Measurements from ENCODE around the gene HOXA13. TPM values are rescaled to one million over a fixed set of nuclear protein-coding genes. Genes with fewer than 3 reads are reported as not detected.
A peak's percentile ranks its signal among the peaks of the same experiment; 100 is the strongest.

Gene HOXA13
- polyA plus RNA-seq, 1 donor from 2014 or later: not detected

DNA sequence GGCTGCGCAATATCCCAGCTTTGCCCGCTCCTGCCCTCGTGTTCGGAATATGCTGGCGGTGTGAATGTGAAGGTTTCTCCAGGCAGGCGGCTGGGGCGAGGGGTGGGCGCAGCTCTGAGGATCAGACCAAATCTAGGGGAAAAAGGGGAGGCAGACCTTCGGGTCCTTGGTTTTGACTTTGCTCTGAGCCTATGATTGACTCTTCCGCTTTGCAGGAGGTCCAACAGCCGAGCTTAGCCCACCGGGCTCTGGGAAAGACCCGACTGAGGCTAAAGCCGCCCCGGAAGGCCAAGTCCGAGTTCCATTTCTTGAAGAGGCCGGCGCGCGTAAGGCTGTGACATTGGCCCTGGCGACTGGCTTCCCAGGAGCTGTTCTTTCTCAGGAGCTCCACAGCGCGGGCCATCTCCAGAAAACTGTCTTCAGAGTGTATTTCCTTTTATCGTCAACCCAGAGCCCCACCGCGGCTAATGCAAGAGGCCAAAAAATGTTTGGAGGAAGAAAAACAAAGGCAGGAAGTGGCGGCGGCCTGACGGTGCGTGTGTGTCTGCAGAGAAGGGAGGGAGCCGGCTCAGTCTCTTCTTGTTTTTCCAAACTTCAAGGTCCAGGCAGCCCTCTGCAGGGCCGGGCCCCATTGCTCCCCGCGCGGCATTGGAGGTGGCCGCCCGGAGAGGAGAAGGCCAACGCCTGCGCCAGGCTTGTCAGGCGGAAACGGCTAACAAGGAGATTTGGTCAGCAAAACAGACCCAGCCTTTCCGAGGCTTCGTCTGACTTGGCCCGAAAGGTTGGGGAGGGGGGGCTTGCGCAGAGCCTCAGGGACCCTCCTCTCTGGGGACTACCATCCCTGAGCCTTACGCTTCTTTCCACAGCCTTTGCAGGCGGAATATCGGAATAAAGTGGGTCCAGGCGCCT is 11.3 kb downstream of the HOXA13 start:
- H3K79me2 ChIP-seq (replicated peaks; ENCODE audit: insufficient read depth, low read length): no peaks in the 10 kb centered on the region
- no peaks in the 10 kb centered on the region for H3K9me2 ChIP-seq (ENCODE audit: insufficient read depth, low read length)
- no peak overlapping the region for H2AFZ ChIP-seq (ENCODE audit: low read depth, low read length)
- no peaks in the 10 kb centered on the region for H3K36me3 ChIP-seq (ENCODE audit: insufficient read depth, low read length)
- no peak overlapping the region for H3K27ac ChIP-seq (ENCODE audit: low read length)
- peaks cover 100% of the 10 kb centered on the region for H3K27me3 ChIP-seq (ENCODE audit: insufficient read depth, low read depth, low read length)
- no peaks in the 10 kb centered on the region for H4K20me1 ChIP-seq (ENCODE audit: insufficient read depth)
- H3K9me3 ChIP-seq (ENCODE audit: low read length): peaks cover 6% of the 10 kb centered on the region
- H3K4me2 ChIP-seq (ENCODE audit: low read length): no peak overlapping the region
- no peaks in the 10 kb centered on the region for H3F3A ChIP-seq (ENCODE audit: insufficient read depth, low read length, poor library complexity, severe bottlenecking)
- no peak overlapping the region for H3K9ac ChIP-seq (ENCODE audit: low read length)
- TF ChIP-seq, protein P1, sequence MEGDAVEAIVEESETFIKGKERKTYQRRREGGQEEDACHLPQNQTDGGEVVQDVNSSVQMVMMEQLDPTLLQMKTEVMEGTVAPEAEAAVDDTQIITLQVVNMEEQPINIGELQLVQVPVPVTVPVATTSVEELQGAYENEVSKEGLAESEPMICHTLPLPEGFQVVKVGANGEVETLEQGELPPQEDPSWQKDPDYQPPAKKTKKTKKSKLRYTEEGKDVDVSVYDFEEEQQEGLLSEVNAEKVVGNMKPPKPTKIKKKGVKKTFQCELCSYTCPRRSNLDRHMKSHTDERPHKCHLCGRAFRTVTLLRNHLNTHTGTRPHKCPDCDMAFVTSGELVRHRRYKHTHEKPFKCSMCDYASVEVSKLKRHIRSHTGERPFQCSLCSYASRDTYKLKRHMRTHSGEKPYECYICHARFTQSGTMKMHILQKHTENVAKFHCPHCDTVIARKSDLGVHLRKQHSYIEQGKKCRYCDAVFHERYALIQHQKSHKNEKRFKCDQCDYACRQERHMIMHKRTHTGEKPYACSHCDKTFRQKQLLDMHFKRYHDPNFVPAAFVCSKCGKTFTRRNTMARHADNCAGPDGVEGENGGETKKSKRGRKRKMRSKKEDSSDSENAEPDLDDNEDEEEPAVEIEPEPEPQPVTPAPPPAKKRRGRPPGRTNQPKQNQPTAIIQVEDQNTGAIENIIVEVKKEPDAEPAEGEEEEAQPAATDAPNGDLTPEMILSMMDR (IDR thresholded peaks at IDR 0.05; ENCODE audit: poor library complexity, severe bottlenecking): no peak
- no peak for TF ChIP-seq RAD21 (conservative IDR thresholded peaks at IDR 0.05)
- TF ChIP-seq TAF1 (IDR thresholded peaks at IDR 0.05; ENCODE audit: low read depth): no peak
- TF ChIP-seq, protein P2, sequence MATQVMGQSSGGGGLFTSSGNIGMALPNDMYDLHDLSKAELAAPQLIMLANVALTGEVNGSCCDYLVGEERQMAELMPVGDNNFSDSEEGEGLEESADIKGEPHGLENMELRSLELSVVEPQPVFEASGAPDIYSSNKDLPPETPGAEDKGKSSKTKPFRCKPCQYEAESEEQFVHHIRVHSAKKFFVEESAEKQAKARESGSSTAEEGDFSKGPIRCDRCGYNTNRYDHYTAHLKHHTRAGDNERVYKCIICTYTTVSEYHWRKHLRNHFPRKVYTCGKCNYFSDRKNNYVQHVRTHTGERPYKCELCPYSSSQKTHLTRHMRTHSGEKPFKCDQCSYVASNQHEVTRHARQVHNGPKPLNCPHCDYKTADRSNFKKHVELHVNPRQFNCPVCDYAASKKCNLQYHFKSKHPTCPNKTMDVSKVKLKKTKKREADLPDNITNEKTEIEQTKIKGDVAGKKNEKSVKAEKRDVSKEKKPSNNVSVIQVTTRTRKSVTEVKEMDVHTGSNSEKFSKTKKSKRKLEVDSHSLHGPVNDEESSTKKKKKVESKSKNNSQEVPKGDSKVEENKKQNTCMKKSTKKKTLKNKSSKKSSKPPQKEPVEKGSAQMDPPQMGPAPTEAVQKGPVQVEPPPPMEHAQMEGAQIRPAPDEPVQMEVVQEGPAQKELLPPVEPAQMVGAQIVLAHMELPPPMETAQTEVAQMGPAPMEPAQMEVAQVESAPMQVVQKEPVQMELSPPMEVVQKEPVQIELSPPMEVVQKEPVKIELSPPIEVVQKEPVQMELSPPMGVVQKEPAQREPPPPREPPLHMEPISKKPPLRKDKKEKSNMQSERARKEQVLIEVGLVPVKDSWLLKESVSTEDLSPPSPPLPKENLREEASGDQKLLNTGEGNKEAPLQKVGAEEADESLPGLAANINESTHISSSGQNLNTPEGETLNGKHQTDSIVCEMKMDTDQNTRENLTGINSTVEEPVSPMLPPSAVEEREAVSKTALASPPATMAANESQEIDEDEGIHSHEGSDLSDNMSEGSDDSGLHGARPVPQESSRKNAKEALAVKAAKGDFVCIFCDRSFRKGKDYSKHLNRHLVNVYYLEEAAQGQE (IDR thresholded peaks at IDR 0.05; ENCODE audit: borderline replicate concordance): no peak
- no peak overlapping the region for H3K4me3 ChIP-seq (ENCODE audit: low read length)

DNA sequence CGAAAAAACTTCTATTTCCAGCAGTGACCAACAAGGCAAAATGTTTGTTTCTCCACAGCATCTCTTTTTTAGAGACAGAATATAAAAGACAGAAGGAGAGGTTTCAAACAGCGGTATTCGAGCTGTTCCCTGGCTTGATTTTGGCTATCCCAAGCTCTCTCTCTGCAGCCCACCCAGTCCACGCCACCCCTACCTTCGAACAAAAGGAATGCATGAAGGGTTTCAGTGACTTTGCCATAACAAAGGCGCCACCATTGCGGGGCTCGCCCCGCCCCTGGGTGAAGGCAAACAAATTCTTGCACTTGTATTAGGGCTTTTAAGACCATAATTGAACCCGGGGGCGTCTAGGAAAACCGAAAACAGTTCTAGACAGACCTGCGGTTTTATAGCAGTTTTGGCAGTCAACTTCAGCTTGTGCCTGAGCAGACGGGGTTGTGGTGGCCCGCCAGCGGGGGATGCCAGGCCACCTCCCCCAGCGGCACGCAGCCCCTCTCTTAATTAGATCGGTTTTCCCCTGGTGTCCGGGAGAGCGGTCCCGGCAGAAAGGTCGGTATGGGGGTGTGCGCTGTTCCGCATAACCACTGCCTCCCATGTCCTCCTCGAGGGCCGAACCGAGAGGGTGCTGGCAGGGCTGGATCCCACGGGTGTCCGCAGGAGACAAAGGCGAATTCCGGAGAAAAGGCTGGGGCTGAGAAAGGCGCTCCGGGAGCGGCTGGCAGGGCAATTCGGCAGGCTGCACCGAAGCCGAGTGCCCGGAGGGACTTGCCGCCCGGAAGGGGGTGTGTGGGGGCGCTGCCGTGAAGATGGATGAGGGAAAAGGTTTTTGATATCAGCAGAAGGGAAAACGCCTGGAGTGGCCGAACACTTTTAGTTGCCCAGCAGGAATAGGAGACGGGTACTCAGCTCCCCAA is 12.2 kb downstream of the HOXA13 start:
- Histone ChIP-seq H3K27ac (ENCODE audit: low read length) (no peak overlapping the region), H3K9ac (ENCODE audit: low read length) (no peak overlapping the region)

More for the DNA sequence above, 12.2 kb downstream of the HOXA13 start:
- Histone ChIP-seq H3K9me3 (ENCODE audit: low read length) (peaks cover 6% of the 10 kb centered on the region), H4K20me1 (ENCODE audit: insufficient read depth) (no peaks in the 10 kb centered on the region), H2AFZ (ENCODE audit: low read depth, low read length) (no peak overlapping the region), H3F3A (ENCODE audit: insufficient read depth, low read length, poor library complexity, severe bottlenecking) (no peaks in the 10 kb centered on the region), H3K4me2 (ENCODE audit: low read length) (no peak overlapping the region), H3K9me2 (ENCODE audit: insufficient read depth, low read length) (no peaks in the 10 kb centered on the region), H3K4me3 (ENCODE audit: low read length) (no peak overlapping the region), H3K79me2 (replicated peaks; ENCODE audit: insufficient read depth, low read length) (no peaks in the 10 kb centered on the region), H3K27me3 (ENCODE audit: insufficient read depth, low read depth, low read length) (peaks cover 100% of the 10 kb centered on the region), H3K36me3 (ENCODE audit: insufficient read depth, low read length) (no peaks in the 10 kb centered on the region)
- TF ChIP-seq RAD21 (conservative IDR thresholded peaks at IDR 0.05) (no peak), EZH2 (IDR thresholded peaks at IDR 0.05; ENCODE audit: borderline replicate concordance, insufficient read depth, low read length, poor library complexity, severe bottlenecking) (peak; percentile 61)

All from neural cell (in vitro differentiated cells).